Kidney tubule cell (primary cell): ENCODE data around the gene MMP1.
"Not testable (repeated sequence)": the region's sequence is repeated elsewhere in the genome, so short reads cannot be mapped to it uniquely, and the experiment has no call there.

Source experiments
- DNase-seq: peaks from one replicate; pipeline ENCODE4 v3.0.0-alpha.2; 2018; ENCODE audit warnings: low spot score

MMP1 gene

GRCh38 chr11:102760344-102761035 is 37.5 kb downstream of the MMP1 start:
- peak; percentile 95 for DNase-seq

GRCh38 chr11:102757823-102758549 is 40.0 kb downstream of the MMP1 start:
- peak; percentile 88 for DNase-seq

- DNase-seq, result no peak
These were observed 44.7 kb downstream of the MMP1 start for GRCh38 chr11:102753267-102753666.

GRCh38 chr11:102751673-102752072 is 46.3 kb downstream of the MMP1 start:
- no peak for DNase-seq

- DNase-seq, result no peak
These were observed 48.7 kb downstream of the MMP1 start for GRCh38 chr11:102749101-102749722.

GRCh38 chr11:102746746-102747578 is 51.0 kb downstream of the MMP1 start:
- not testable (repeated sequence) for DNase-seq
